ENCODE measurements around the gene KCNE4. TPM values are rescaled to one million over a fixed set of nuclear protein-coding genes. Genes with fewer than 3 reads are reported as not detected.
A peak's percentile ranks its signal among the peaks of the same experiment; 100 is the strongest.

Gene KCNE4, protein sequence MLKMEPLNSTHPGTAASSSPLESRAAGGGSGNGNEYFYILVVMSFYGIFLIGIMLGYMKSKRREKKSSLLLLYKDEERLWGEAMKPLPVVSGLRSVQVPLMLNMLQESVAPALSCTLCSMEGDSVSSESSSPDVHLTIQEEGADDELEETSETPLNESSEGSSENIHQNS
- 10 to 100 TPM in 1 of 2 donors, 1 to 10 TPM in 1; 9.6 to 13.6 TPM for total RNA-seq

DNA sequence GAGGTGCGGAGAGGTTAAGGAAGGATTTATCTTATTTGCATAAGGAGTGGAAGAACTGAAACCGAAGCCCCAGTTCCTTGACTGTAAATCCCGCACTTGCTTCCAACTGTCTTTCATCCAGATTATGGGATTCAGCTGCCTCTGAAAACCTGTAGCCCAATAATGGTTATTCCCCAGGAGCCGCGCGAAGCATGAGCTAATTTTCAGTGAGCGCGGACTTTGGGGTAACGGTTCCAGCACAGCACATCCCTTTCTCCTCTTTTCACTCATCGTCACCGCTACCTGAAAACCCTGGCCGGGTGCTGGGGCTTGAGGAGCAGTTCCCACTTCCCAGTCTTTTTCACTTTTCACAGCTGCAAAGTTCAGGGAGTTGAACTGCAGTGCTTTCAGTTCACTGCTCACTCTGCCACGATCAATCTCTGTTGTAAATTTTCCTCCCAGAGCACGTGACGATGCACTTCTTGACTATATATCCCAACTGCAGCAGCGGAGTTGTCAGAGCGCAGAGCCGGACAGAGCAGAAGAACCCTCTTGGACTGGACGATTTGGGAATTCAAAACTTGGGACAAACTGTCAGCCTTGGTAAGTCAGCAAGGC lies at the start of gene KCNE4:
Gene KCNE4, plus strand, starts transcription at position 498 of the 597 bp plus-strand sequence. CDS start 641 bp downstream, outside the sequence.
- Histone ChIP-seq H3K4me1 (ENCODE audit: control insufficient read depth in 1 of 2, low read depth in 2 of 2) (peaks cover 24 to 44% of the 10 kb centered on the region in 2 donors), H3K27ac (peak within 1 kb of the TSS; percentile 86 to 94), H3K9me3 (no peaks in the 10 kb centered on the region), H3K36me3 (no peaks in the 10 kb centered on the region), H3K27me3 (replicated peaks; ENCODE audit: insufficient read depth) (no peaks in the 10 kb centered on the region), H3K4me3 (peak within 1 kb of the TSS; percentile 71)
- TF ChIP-seq, protein P1, sequence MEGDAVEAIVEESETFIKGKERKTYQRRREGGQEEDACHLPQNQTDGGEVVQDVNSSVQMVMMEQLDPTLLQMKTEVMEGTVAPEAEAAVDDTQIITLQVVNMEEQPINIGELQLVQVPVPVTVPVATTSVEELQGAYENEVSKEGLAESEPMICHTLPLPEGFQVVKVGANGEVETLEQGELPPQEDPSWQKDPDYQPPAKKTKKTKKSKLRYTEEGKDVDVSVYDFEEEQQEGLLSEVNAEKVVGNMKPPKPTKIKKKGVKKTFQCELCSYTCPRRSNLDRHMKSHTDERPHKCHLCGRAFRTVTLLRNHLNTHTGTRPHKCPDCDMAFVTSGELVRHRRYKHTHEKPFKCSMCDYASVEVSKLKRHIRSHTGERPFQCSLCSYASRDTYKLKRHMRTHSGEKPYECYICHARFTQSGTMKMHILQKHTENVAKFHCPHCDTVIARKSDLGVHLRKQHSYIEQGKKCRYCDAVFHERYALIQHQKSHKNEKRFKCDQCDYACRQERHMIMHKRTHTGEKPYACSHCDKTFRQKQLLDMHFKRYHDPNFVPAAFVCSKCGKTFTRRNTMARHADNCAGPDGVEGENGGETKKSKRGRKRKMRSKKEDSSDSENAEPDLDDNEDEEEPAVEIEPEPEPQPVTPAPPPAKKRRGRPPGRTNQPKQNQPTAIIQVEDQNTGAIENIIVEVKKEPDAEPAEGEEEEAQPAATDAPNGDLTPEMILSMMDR (IDR thresholded peaks at IDR 0.05) = no peak
- ATAC-seq (ENCODE audit: insufficient number of reproducible peaks, low FRiP score, low read depth) (no peak), DNase-seq (ENCODE audit: low spot score) (no peak)

DNA sequence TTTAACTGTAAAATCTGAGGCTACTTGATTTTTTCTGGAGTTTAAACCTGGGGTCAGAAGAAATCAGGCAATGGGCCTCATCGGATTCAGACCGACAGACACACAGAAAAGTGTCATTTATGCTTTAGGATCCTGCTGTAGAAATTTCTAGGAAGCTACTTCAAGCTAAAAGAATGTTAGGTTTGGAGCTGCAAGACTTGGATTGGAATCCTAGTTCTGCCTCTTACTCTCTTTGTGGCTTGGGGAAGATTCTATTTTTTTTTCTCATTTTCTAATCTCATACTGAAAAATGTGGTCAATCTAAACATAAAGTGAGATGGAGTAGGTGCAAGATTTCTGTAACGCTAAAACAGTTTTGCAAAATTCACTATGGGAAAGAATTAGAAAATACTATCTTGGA lies 48.8 kb upstream of the KCNE4 start:
- Histone ChIP-seq H3K4me1 (ENCODE audit: control insufficient read depth in 1 of 2, low read depth in 2 of 2) (no peaks in the 10 kb centered on the region), H3K27me3 (replicated peaks; ENCODE audit: insufficient read depth) (no peaks in the 10 kb centered on the region), H3K9me3 (no peaks in the 10 kb centered on the region), H3K36me3 (no peaks in the 10 kb centered on the region), H3K4me3 (no peak overlapping the region), H3K27ac (no peak overlapping the region)
- TF ChIP-seq, protein P1 (IDR thresholded peaks at IDR 0.05) = no peak
- no peak for DNase-seq (ENCODE audit: low spot score)
- no peak for ATAC-seq (ENCODE audit: insufficient number of reproducible peaks, low FRiP score, low read depth)

DNA sequence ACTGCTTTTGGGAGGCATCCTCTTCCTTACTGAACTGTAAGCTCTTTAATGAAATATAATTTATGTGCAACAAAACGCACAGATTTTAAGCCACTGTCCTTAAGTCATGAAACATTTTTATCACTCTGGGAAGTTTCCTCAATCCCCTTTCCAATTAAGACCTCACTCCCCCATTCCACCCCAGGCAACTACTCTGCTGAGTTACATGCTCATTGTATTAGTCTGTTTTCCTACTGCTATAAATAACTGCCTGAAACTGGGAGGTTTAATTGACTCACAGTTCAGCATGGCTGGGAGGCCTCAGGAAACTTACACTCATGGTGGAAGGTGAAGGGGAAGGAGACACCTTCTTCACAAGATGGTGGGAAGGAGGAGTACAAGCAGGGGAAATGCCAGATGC lies 46.5 kb upstream of the KCNE4 start:
- TF ChIP-seq, protein P1 (IDR thresholded peaks at IDR 0.05) = no peak
- Histone ChIP-seq H3K36me3 (no peaks in the 10 kb centered on the region), H3K4me3 (no peak overlapping the region), H3K9me3 (no peaks in the 10 kb centered on the region), H3K4me1 (ENCODE audit: control insufficient read depth in 1 of 2, low read depth in 2 of 2) (no peaks in the 10 kb centered on the region), H3K27ac (no peak overlapping the region), H3K27me3 (replicated peaks; ENCODE audit: insufficient read depth) (no peaks in the 10 kb centered on the region)
- DNase-seq (ENCODE audit: low spot score) (no peak), ATAC-seq (ENCODE audit: insufficient number of reproducible peaks, low FRiP score, low read depth) (no peak)

DNA sequence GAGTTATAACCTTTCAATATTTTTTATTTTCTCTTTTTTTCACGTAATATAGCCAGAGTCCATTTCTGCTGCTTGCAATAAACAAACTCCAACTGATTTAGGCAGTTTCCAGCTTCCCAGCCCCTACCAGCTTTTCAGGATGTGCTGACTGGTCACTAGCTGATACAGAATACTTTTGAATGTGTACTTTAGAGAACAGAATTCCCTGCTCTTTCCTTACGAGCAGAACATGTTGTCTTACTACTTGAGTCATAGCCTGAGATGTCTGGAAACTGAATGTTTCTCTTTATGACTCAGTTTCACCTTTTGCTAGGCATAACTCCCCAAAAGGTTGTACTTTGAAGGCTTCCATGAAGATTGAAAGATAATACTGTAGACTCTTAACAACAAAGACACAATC lies 44.5 kb upstream of the KCNE4 start:
- Histone ChIP-seq H3K27me3 (replicated peaks; ENCODE audit: insufficient read depth) (no peaks in the 10 kb centered on the region), H3K4me3 (no peak overlapping the region), H3K36me3 (no peaks in the 10 kb centered on the region), H3K9me3 (no peaks in the 10 kb centered on the region), H3K27ac (no peak overlapping the region), H3K4me1 (ENCODE audit: control insufficient read depth in 1 of 2, low read depth in 2 of 2) (no peaks in the 10 kb centered on the region)
- ATAC-seq (ENCODE audit: insufficient number of reproducible peaks, low FRiP score, low read depth) (no peak), DNase-seq (ENCODE audit: low spot score) (no peak)
- TF ChIP-seq, protein P1 (IDR thresholded peaks at IDR 0.05) = no peak

DNA sequence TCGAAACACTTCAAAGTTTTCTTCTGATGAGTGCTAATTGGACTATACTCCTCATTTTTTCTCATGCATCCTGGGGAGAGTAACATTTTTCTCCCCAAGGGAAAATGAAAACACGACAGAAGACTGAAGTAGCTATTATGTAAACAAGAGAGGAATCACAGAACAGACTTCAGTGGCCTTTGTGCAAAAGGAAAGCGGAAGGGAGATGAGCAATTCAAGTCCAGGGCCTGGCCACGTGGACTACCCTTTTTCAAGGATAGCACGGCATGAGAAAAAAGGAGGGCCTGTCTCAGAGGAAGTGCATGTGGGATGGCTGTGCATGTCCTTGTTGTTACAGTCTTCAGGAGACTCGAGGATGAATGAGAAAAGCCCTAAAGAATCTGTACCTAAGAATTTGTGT lies 43.8 kb upstream of the KCNE4 start:
- ATAC-seq (ENCODE audit: insufficient number of reproducible peaks, low FRiP score, low read depth) (no peak), DNase-seq (ENCODE audit: low spot score) (no peak)
- Histone ChIP-seq H3K27ac (no peak overlapping the region), H3K27me3 (replicated peaks; ENCODE audit: insufficient read depth) (no peaks in the 10 kb centered on the region), H3K36me3 (no peaks in the 10 kb centered on the region), H3K4me1 (ENCODE audit: control insufficient read depth in 1 of 2, low read depth in 2 of 2) (no peaks in the 10 kb centered on the region), H3K4me3 (no peak overlapping the region), H3K9me3 (no peaks in the 10 kb centered on the region)
- TF ChIP-seq, protein P1 (IDR thresholded peaks at IDR 0.05) = no peak

All from thoracic aorta (tissue), 2 donors.